GM12878 (cell line): ENCODE data around the gene PPCS. TPM values are rescaled to one million over a fixed set of nuclear protein-coding genes. Genes with fewer than 3 reads are reported as not detected.

Experiments used
- ATAC-seq: fragments of 200-7000 bp; cut with Tn5 transposase; 3 replicates; pipeline ENCODE4 v1.9.1; 2020; ENCODE audit warnings: mild to moderate bottlenecking, moderate library complexity
- BruUV-seq: library from RNA; stranded (reverse); fragments of 400-500 nt; replicated peaks from 2 replicates; lab custom pipeline; 2021; lab: Mats Ljungman, UMichigan
- CTCF ChIA-PET: fragments of 300-600 bp; sonication (Branson Sonifier 250); formaldehyde crosslinking; extraction: SDS; loops from one replicate; lab custom pipeline; 2021; ENCODE audit warnings: inconsistent platforms; lab: Yijun Ruan, JAX
- POLR2A ChIA-PET: fragments of 350-600 bp; formaldehyde crosslinking; extraction: SDS; loops from one replicate; lab custom pipeline; 2021; ENCODE audit warnings: inconsistent platforms; lab: Charles Lee
- RAD21 ChIA-PET: fragments of 300-600 bp; sonication (Branson Sonifier 250); formaldehyde crosslinking; loops from one replicate; lab custom pipeline; 2023; ENCODE audit warnings: antibody characterized with exemption; ENCODE audit not compliant: unreplicated experiment; lab: Charles Lee
- SMC1A ChIA-PET: fragments of 300-600 bp; sonication (Branson Sonifier 250); formaldehyde crosslinking; loops from one replicate; lab custom pipeline; 2023; ENCODE audit not compliant: unreplicated experiment, uncharacterized antibody; lab: Charles Lee
- DNase-seq: peaks from one replicate; pipeline ENCODE4 v3.0.0-alpha.2; 2011; ENCODE audit warnings: low read depth, low spot score
- FAIRE-seq: peaks from 3 replicates; lab custom pipeline; 2011; peaks lifted over from hg19 to GRCh38; lab: Jason Lieb, UNC
- H2AFZ ChIP-seq: 2 replicates; pipeline ENCODE4 v1.6.0; 2011; ENCODE audit warnings: low read depth, low read length, control low read depth; ENCODE audit not compliant: control insufficient read depth
- H3K27ac ChIP-seq: 2 replicates; pipeline ENCODE4 v1.5.1; 2011; ENCODE audit warnings: control low read depth; ENCODE audit not compliant: control insufficient read depth, insufficient read depth
- H3K27me3 ChIP-seq, 2 experiments: replicated peaks in 1 of 2; 2 replicates each; pipeline versions ENCODE4 v1.6.0 to v1.6.1; 2011; ENCODE audit warnings: low read length in 1 of 2; ENCODE audit not compliant: control insufficient read depth in 2 of 2, insufficient read depth in 2 of 2
- H3K36me3 ChIP-seq, 2 experiments: 2 replicates each; pipeline ENCODE4 v1.5.1; 2011; ENCODE audit warnings: low read length in 1 of 2; ENCODE audit not compliant: control insufficient read depth in 2 of 2, insufficient read depth in 2 of 2
- H3K4me1 ChIP-seq: 2 replicates; pipeline ENCODE4 v1.6.1; 2011; ENCODE audit warnings: mild to moderate bottlenecking, low read length, moderate library complexity, mixed read lengths; ENCODE audit not compliant: control insufficient read depth, insufficient read depth
- H3K4me2 ChIP-seq: 2 replicates; pipeline ENCODE4 v1.6.0; 2011; ENCODE audit warnings: control low read depth; ENCODE audit not compliant: control insufficient read depth, insufficient read depth
- H3K4me3 ChIP-seq: fragments of 200-600 bp; sonication (generic); 2 replicates; pipeline ENCODE4 v1.5.1; 2016
- H3K79me2 ChIP-seq: 2 replicates; pipeline ENCODE4 v1.6.0; 2011; ENCODE audit warnings: low read length; ENCODE audit not compliant: control insufficient read depth, insufficient read depth
- H3K9ac ChIP-seq: 2 replicates; pipeline ENCODE4 v1.8.0; 2011; ENCODE audit warnings: low read length, control low read depth, mixed read lengths; ENCODE audit not compliant: control insufficient read depth, insufficient read depth
- H3K9me3 ChIP-seq: replicated peaks from 3 replicates; pipeline ENCODE4 v1.5.1; 2011; ENCODE audit warnings: mild to moderate bottlenecking, low read length; ENCODE audit not compliant: control insufficient read depth, insufficient read depth
- H4K20me1 ChIP-seq: 2 replicates; pipeline ENCODE4 v1.6.0; 2011; ENCODE audit not compliant: control insufficient read depth, insufficient read depth
- BRCA1 ChIP-seq: IDR thresholded peaks from 2 replicates; pipeline ENCODE4 v1.6.1; 2011; ENCODE audit warnings: low read depth, low read length, improper control_type of control experiment
- EGR1 ChIP-seq, 2 experiments: IDR thresholded peaks; 1 replicate in 1 of 2; 2 replicates in 1 of 2; pipeline ENCODE4 v1.6.1; 2011 to 2012; ENCODE audit warnings: low read depth in 2 of 2, low read length in 2 of 2, borderline replicate concordance in 1 of 2, mild to moderate bottlenecking in 1 of 2, moderate library complexity in 1 of 2
- ZNF384 ChIP-seq: IDR thresholded peaks from 2 replicates; pipeline ENCODE4 v1.6.1; 2012; ENCODE audit warnings: low read depth, mild to moderate bottlenecking, low read length, improper control_type of control experiment, borderline replicate concordance
- ZSCAN29 ChIP-seq: fragments of 450-650 bp; IDR thresholded peaks from 2 replicates; pipeline ENCODE4 v1.6.1; 2017; ENCODE audit warnings: mild to moderate bottlenecking, moderate library complexity
- WGBS: methylation state at CpG from one replicate; pipeline ENCODE4 v1.1.6; 2016; ENCODE audit warnings: low lambda C conversion rate; ENCODE audit not compliant: insufficient replicate concordance, insufficient coverage; ENCODE audit errors: missing lambda C conversion rate; 5-methylcytosine and 5-hydroxymethylcytosine counted together
- in situ Hi-C: fragments of 300-500 bp; cut with MboI; formaldehyde crosslinking; loops from 9 replicates; pipeline ENCODE4 v1.14.3; 2018; ENCODE audit warnings: mixed read lengths
- intact Hi-C: fragments of 100-400 bp; cut with micrococcal nuclease; formaldehyde crosslinking; loops from one replicate; pipeline ENCODE4 v1.14.2; 2022; ENCODE audit not compliant: unreplicated experiment
- polyA plus RNA-seq, 11 experiments: library from polyadenylated mRNA; depleted of rRNA in 4 of 11; unstranded in 6 of 11; stranded (reverse) in 5 of 11; fragments of >200 nt; fragmentation: Nextera tagmentation in 4 of 11; fragmentation: Illumina TruSeq in 1 of 11; extraction: Ambion mirVana in 4 of 11; extraction: Trizol in 1 of 11; gene quantifications; 1 replicate in 1 of 11; 2 replicates in 10 of 11; pipeline versions ENCODE4 v1.2.1 to v1.2.3, GENCODE V29; 2011 to 2016; ENCODE audit warnings: inconsistent platforms in 2 of 11, missing spikeins in 2 of 11, low read depth in 1 of 11
- total RNA-seq, 4 experiments: library from RNA; depleted of rRNA in 3 of 4; stranded (reverse); fragments of >200 nt in 3 of 4; fragmentation: Illumina TruSeq in 1 of 4; extraction: Trizol in 1 of 4; gene quantifications; 2 replicates each; pipeline versions ENCODE4 v1.2.1 to v1.2.3, GENCODE V29; 2013 to 2021
- TF ChIP-seq, protein P1 (sequence below): fragments of 450-650 bp; formaldehyde crosslinking; IDR thresholded peaks from 2 replicates; pipeline ENCODE4 v1.5.0; 2022; ENCODE audit warnings: mild to moderate bottlenecking, missing genetic modification characterization

PPCS gene
- total and polyA plus RNA-seq, 10 of the 15 experiments (the other 5 are each of a cell fraction or from before 2014, with no cell fraction given) = 35.6 to 79.4 (median 51.9) TPM

DNA sequence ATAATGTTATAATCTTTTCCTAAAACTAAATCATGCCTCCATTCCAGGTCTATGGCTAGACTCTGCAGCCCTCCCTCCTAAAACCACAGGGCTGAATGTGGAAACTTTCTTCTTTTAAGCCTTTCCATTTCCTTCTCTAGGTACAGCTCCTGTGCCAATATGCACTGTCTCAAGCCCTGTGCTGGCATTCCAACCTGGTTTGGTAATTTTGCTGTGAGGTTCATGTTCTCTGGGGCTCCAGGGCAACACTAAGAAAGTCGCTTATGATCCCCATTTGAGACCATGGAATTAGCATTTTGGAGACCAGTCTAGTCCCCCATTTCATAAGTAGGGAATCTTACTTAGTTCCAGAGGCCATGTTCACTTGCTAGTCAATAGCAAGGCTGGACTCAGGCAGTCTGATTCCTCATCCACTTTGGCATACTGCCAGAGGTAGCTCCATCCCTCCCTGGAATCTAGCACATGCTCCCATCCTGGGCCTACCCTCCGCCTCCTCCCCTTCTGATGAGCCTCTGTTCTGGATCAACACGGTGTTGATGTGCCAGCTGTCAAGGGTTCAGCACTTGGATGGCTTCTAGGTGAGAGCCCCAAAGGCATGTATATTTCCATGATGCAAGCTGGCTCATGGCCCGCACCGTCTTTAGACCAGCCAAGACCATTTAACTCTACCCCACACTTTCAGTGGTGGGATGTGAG, 37.1 kb upstream of the PPCS start:
- Histone ChIP-seq H3K27ac (no peak overlapping the region), H3K9me3 (no peaks in the 10 kb centered on the region), H3K79me2 (no peaks in the 10 kb centered on the region), H4K20me1 (no peaks in the 10 kb centered on the region), H3K27me3 (no peaks in the 10 kb centered on the region; a peak in 1 of 4 replicates), H3K4me2 (no peak overlapping the region), H2AFZ (no peak overlapping the region), H3K36me3 (no peaks in the 10 kb centered on the region), H3K9ac (no peak overlapping the region), H3K4me1 (no peaks in the 10 kb centered on the region), H3K4me3 (no peak overlapping the region)
- no peak for TF ChIP-seq EGR1 (IDR thresholded peaks at IDR 0.05; ENCODE audit: borderline replicate concordance in 1 of 2, low read depth in 2 of 2, low read length in 2 of 2)
- TF ChIP-seq, protein P1, sequence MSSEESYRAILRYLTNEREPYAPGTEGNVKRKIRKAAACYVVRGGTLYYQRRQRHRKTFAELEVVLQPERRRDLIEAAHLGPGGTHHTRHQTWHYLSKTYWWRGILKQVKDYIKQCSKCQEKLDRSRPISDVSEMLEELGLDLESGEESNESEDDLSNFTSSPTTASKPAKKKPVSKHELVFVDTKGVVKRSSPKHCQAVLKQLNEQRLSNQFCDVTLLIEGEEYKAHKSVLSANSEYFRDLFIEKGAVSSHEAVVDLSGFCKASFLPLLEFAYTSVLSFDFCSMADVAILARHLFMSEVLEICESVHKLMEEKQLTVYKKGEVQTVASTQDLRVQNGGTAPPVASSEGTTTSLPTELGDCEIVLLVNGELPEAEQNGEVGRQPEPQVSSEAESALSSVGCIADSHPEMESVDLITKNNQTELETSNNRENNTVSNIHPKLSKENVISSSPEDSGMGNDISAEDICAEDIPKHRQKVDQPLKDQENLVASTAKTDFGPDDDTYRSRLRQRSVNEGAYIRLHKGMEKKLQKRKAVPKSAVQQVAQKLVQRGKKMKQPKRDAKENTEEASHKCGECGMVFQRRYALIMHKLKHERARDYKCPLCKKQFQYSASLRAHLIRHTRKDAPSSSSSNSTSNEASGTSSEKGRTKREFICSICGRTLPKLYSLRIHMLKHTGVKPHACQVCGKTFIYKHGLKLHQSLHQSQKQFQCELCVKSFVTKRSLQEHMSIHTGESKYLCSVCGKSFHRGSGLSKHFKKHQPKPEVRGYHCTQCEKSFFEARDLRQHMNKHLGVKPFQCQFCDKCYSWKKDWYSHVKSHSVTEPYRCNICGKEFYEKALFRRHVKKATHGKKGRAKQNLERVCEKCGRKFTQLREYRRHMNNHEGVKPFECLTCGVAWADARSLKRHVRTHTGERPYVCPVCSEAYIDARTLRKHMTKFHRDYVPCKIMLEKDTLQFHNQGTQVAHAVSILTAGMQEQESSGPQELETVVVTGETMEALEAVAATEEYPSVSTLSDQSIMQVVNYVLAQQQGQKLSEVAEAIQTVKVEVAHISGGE = no peak
- no peak for TF ChIP-seq BRCA1
- no peak for TF ChIP-seq ZSCAN29
- no peak for TF ChIP-seq ZNF384
- SMC1A ChIA-PET = no interaction called here
- RAD21 ChIA-PET = no interaction called here
- intact Hi-C loops (no loop called here), in situ Hi-C loops (no loop called here)
- FAIRE-seq (no peak), ATAC-seq (no peak), DNase-seq (no peak)
- POLR2A ChIA-PET = no interaction called here
- 53% methylated on average over 5 of the region's 5 CpGs for WGBS
- CTCF ChIA-PET = interaction anchor here (0.6 kb wide), 1 partner anchor 136 kb away, joined by 3 read pairs; no protein-coding TSS in a partner anchor
- BruUV-seq = no TSS peak
